CD8-positive, alpha-beta memory T cell (primary cell): ENCODE results near the gene SOWAHA. TPM values are rescaled to one million over a fixed set of nuclear protein-coding genes. Genes with fewer than 3 reads are reported as not detected.

Source experiments
- CTCF ChIA-PET: fragments of 350-600 bp; sonication (Branson Sonifier 250); formaldehyde crosslinking; loops from one replicate; lab custom pipeline; 2021; ENCODE audit warnings: antibody characterized with exemption; lab: Charles Lee
- POLR2A ChIA-PET: fragments of 350-600 bp; sonication (Branson Sonifier 250); formaldehyde crosslinking; loops from one replicate; lab custom pipeline; 2021; ENCODE audit warnings: antibody characterized with exemption; lab: Charles Lee
- DNase-seq, 5 donors: peaks; one replicate each; pipeline versions ENCODE4 v3.0.0 to v3.0.0-alpha.2; 2020 to 2022; ENCODE audit warnings: mixed read lengths in 1 of 5
- H3K27ac ChIP-seq: one replicate; pipeline ENCODE4 v1.7.0; 2013; ENCODE audit warnings: low read depth, mild to moderate bottlenecking, low read length, moderate library complexity
- H3K27me3 ChIP-seq: 2 replicates; pipeline ENCODE4 v1.7.0; 2013; ENCODE audit warnings: low read length, mild to moderate bottlenecking; ENCODE audit not compliant: insufficient read depth, poor library complexity, severe bottlenecking
- H3K36me3 ChIP-seq: 2 replicates; pipeline ENCODE4 v1.7.0; 2013; ENCODE audit warnings: mild to moderate bottlenecking, low read length, moderate library complexity; ENCODE audit not compliant: insufficient read depth
- H3K4me1 ChIP-seq: 2 replicates; pipeline ENCODE4 v1.7.0; 2013; ENCODE audit warnings: mild to moderate bottlenecking, low read length, moderate library complexity; ENCODE audit not compliant: insufficient read depth
- H3K4me3 ChIP-seq: 2 replicates; pipeline ENCODE4 v1.7.0; 2013; ENCODE audit warnings: mild to moderate bottlenecking, low read length
- H3K9me3 ChIP-seq: 2 replicates; pipeline ENCODE4 v1.7.0; 2013; ENCODE audit warnings: mild to moderate bottlenecking, low read length
- H3K27ac Mint-ChIP-seq, 8 donors: one replicate each; pipeline ENCODE4 v1.8.0; 2020 to 2021; ENCODE audit warnings: mixed read lengths in 8 of 8, mild to moderate bottlenecking in 6 of 8, inconsistent platforms in 3 of 8, moderate library complexity in 3 of 8
- H3K27me3 Mint-ChIP-seq, 2 donors: one replicate each; pipeline ENCODE4 v1.8.0; 2020 to 2021; ENCODE audit warnings: mixed read lengths in 2 of 2, mild to moderate bottlenecking in 1 of 2, moderate library complexity in 1 of 2
- H3K36me3 Mint-ChIP-seq, 3 donors: one replicate each; pipeline ENCODE4 v1.8.0; 2020 to 2021; ENCODE audit warnings: mixed read lengths in 3 of 3, inconsistent platforms in 1 of 3, mild to moderate bottlenecking in 1 of 3
- H3K4me1 Mint-ChIP-seq, 3 donors: one replicate each; pipeline ENCODE4 v1.8.0; 2020 to 2021; ENCODE audit warnings: mixed read lengths in 3 of 3, inconsistent platforms in 1 of 3, mild to moderate bottlenecking in 1 of 3
- H3K4me3 Mint-ChIP-seq, 7 donors: one replicate each; pipeline ENCODE4 v1.8.0; 2020 to 2021; ENCODE audit warnings: mixed read lengths in 7 of 7, mild to moderate bottlenecking in 6 of 7, moderate library complexity in 4 of 7, inconsistent platforms in 2 of 7
- H3K9me3 Mint-ChIP-seq, 5 donors: one replicate each; pipeline ENCODE4 v1.8.0; 2020 to 2022; ENCODE audit warnings: mixed read lengths in 5 of 5, mild to moderate bottlenecking in 3 of 5, moderate library complexity in 2 of 5, inconsistent platforms in 1 of 5
- polyA plus RNA-seq: library from polyadenylated mRNA; unstranded; fragments of 300-500 nt; fragmentation: Illumina TruSeq; gene quantifications from one replicate; pipeline ENCODE4 v1.2.3, GENCODE V29; 2021
- total RNA-seq, 2 experiments: library from RNA; stranded (reverse); gene quantifications; one replicate each; pipeline ENCODE4 v1.2.3, GENCODE V29; 2021

Gene SOWAHA
- total and polyA plus RNA-seq, 3 experiments from 2014 or later = 0.07 TPM; not detected in 2

DNA sequence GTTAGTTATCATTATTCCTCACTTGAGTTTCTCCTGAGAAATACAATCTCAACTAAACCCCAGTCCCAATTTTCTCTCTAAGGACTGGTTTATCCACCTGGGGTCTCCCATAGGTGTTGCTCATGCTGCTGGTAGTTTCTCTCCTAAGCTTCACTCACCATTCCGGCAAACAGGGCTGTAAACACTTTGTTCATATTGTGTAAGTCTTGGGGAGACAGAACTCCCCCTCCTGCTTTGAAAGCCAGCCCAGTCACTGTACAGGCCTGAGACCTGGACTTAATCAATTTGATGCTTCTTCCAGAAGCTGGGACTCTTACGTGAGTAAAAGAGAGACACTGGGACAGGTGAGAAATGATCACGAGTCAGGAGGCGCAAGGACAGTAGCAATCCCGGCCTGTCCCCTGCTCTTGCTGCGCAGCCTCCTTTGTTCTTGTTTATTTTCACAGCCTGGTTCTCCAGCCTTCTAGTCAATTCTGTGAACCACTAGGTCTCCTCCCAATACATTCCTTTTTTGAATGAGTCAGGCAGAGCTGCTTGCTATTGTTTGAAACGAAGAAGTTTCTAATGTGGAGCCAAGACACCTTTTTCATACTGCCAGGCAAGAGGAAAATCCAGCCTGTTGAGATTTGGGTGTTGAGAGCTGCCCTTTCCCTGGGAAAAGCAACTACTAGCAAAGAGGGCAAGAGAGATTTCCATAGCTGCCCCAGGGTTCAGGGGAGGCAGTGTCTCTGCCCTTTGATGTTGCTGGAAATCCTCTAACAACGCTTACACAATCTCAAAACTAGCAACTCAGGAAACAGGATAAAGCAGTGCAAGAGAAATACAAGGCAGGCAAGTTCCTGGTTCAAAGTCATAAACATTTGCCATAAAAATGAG lies 26.6 kb downstream of the SOWAHA start:
- no peak overlapping the region for H3K27ac ChIP-seq
- Mint-ChIP-seq H3K4me1 (no peaks in the 10 kb centered on the region), H3K27me3 (no peaks in the 10 kb centered on the region), H3K9me3 (no peaks in the 10 kb centered on the region), H3K27ac (peak overlapping the region in 1 of 8 donors; percentile 58), H3K36me3 (no peaks in the 10 kb centered on the region), H3K4me3 (no peak overlapping the region)
- H3K9me3 ChIP-seq = no peaks in the 10 kb centered on the region
- CTCF ChIA-PET = interaction anchor here (1.2 to 2.1 kb wide), 2 partner anchors 10 to 20 kb away, joined by 4 to 5 read pairs; no protein-coding TSS in a partner anchor
- H3K36me3 ChIP-seq = no peaks in the 10 kb centered on the region
- POLR2A ChIA-PET = no interaction called here
- no peak for DNase-seq
- no peak overlapping the region for H3K4me3 ChIP-seq
- no peaks in the 10 kb centered on the region for H3K4me1 ChIP-seq
- no peaks in the 10 kb centered on the region for H3K27me3 ChIP-seq

DNA sequence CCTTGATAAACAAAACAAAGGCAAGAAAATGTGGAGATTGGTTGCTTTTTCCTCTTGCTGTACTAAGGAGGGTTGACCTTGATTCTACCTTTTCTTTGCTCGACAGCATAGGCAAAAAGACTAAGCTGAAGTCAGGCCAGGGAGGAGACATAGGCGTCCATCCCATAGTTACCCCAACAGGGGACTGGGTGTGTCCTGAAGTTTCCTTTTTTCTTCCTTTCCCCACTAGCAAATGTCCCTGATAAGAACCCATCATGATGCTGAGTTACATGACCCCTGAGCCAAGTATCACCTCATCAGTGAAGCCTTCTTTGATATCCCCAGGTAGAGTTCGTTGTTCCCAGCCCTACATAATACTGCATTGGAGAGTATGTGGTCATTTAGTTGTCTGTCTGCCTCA lies 27.2 kb downstream of the SOWAHA start:
- Histone ChIP-seq H3K4me3 (no peak overlapping the region), H3K27ac (no peak overlapping the region), H3K36me3 (no peaks in the 10 kb centered on the region), H3K4me1 (no peaks in the 10 kb centered on the region), H3K9me3 (no peaks in the 10 kb centered on the region), H3K27me3 (no peaks in the 10 kb centered on the region)
- DNase-seq = no peak
- Mint-ChIP-seq H3K9me3 (no peaks in the 10 kb centered on the region), H3K4me1 (no peaks in the 10 kb centered on the region), H3K27ac (no peak overlapping the region), H3K4me3 (no peak overlapping the region), H3K27me3 (no peaks in the 10 kb centered on the region), H3K36me3 (no peaks in the 10 kb centered on the region)
- ChIA-PET POLR2A (no interaction called here), CTCF (interaction anchor here (2.1 kb wide), 1 partner anchor 20 kb away, joined by 4 read pairs; no protein-coding TSS in a partner anchor)

DNA sequence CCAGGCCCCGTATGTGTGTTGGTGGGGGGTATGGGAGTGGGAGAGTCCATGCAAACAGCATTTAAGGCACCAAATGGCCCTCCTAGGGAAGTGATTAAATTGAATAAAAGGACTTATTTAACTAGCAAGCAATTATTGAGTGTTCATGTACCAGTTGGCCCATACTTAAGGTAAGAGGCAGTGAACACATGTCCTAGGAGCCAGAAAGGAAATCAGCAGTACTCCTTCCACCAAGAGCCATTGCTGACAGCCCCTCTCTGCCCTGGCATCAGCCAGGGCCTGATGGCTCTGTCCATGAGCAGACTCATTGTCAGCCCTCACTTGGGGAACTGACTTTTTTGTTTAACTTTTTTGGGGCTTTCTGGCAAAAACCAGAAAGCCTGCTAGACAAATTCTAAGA lies 27.8 kb downstream of the SOWAHA start:
- Histone ChIP-seq H3K36me3 (no peaks in the 10 kb centered on the region), H3K27ac (no peak overlapping the region), H3K27me3 (no peaks in the 10 kb centered on the region), H3K4me1 (no peaks in the 10 kb centered on the region), H3K9me3 (no peaks in the 10 kb centered on the region), H3K4me3 (no peak overlapping the region)
- Mint-ChIP-seq H3K4me1 (no peaks in the 10 kb centered on the region), H3K27ac (no peak overlapping the region), H3K36me3 (no peaks in the 10 kb centered on the region), H3K9me3 (no peaks in the 10 kb centered on the region), H3K4me3 (no peak overlapping the region), H3K27me3 (no peaks in the 10 kb centered on the region)
- POLR2A ChIA-PET = no interaction called here
- DNase-seq = no peak
- CTCF ChIA-PET = interaction anchor here (2.1 kb wide), 1 partner anchor 21 kb away, joined by 4 read pairs; no protein-coding TSS in a partner anchor

DNA sequence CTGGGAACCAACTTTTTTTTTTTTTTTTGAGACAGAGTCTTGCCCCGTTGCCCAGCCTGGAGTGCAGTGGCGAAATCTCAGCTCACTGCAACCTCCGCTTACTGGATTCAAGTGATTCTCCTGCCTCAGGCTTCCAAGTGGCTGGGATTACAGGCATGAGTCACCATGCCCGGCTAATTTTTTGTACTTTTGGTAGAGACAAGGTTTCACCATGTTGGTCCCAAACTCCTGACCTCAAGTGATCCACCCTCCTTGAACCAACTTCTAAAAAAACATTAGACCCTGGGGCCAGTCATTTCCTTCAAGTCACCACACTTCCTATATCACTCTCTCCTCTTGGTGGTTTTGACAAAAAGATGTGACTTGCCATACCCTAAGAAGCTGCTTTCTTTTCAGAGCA lies 28.2 kb downstream of the SOWAHA start:
- Mint-ChIP-seq H3K9me3 (no peaks in the 10 kb centered on the region), H3K27ac (no peak overlapping the region), H3K4me3 (no peak overlapping the region), H3K36me3 (no peaks in the 10 kb centered on the region), H3K4me1 (no peaks in the 10 kb centered on the region), H3K27me3 (no peaks in the 10 kb centered on the region)
- no peaks in the 10 kb centered on the region for H3K36me3 ChIP-seq
- H3K4me3 ChIP-seq = no peak overlapping the region
- no peaks in the 10 kb centered on the region for H3K9me3 ChIP-seq
- H3K27ac ChIP-seq = no peak overlapping the region
- no peak for DNase-seq
- H3K27me3 ChIP-seq = no peaks in the 10 kb centered on the region
- H3K4me1 ChIP-seq = no peaks in the 10 kb centered on the region
- ChIA-PET POLR2A (no interaction called here), CTCF (interaction anchor here (2.1 kb wide), 1 partner anchor 21 kb away, joined by 4 read pairs; no protein-coding TSS in a partner anchor)

DNA sequence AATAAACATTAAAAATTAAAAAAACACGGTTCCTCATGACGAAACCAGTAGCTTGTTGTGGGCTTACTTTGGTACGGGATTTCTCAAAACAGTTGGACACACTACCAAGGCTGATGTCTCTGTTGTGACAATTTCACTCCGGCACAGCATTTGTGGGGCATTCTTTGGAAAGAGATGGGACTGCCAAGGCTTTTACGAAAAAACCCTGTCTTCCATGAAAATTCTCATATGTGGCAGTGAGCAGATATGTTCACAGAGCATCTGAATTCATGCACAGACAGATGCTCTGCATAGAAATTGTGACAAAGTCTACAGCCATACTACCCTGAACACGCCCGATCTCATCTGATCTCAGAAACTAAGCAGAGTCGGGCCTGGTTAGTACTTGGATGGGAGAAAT lies 35.2 kb downstream of the SOWAHA start:
- Mint-ChIP-seq H3K36me3 (no peaks in the 10 kb centered on the region), H3K4me1 (no peaks in the 10 kb centered on the region), H3K27ac (no peak overlapping the region), H3K4me3 (no peak overlapping the region), H3K27me3 (peaks cover 2 to 3% of the 10 kb centered on the region in 2 donors), H3K9me3 (no peaks in the 10 kb centered on the region)
- CTCF ChIA-PET = no interaction called here
- POLR2A ChIA-PET = no interaction called here
- H3K4me3 ChIP-seq = no peak overlapping the region
- H3K9me3 ChIP-seq = no peaks in the 10 kb centered on the region
- H3K27ac ChIP-seq = no peak overlapping the region
- H3K4me1 ChIP-seq = no peaks in the 10 kb centered on the region
- no peaks in the 10 kb centered on the region for H3K27me3 ChIP-seq
- DNase-seq = no peak
- H3K36me3 ChIP-seq = no peaks in the 10 kb centered on the region

DNA sequence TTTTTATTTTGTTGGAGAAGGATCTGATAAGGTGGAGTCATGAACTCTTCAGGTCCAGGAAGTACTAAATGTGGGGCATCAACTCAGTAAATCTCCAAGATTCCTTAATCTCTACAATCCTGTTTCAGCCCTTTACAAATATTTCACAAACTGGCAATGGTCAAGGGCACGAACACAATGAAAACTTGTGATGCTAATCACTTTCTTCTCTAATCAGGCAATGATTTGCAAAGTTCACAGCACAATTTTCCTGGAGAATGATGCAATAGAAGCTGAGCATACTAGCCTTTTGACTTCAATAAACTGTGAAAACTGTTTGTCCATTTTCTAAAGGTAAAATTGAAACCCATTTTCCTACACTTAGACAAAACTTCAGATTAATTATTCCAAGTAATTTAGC lies 36.2 kb downstream of the SOWAHA start:
- H3K9me3 Mint-ChIP-seq = no peaks in the 10 kb centered on the region
- CTCF ChIA-PET = no interaction called here

DNA sequence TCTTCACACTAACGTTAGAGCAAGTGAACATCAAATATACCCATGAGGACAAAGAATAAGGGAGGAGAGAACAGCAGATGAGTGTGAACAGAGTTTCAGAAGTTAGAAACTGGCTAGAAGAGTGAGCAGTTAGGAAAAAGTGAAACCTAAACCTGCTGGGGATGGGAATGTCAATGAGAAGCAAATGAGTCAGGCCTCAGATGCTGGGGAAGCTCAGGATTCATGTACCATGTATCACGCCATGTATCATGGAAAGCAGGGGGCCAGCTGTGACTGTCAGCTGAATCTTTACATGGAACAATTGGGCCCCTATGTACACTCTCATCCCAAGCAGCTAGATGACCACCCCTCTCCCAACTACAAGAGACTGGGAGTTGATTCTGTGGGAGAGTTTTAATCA lies 37.0 kb downstream of the SOWAHA start:
- H3K36me3 Mint-ChIP-seq = no peaks in the 10 kb centered on the region
- no peaks in the 10 kb centered on the region for H3K9me3 Mint-ChIP-seq
- H3K27me3 Mint-ChIP-seq = peaks cover 2 to 3% of the 10 kb centered on the region in 2 donors
- POLR2A ChIA-PET = no interaction called here
- H3K4me1 Mint-ChIP-seq = no peaks in the 10 kb centered on the region
- no peak overlapping the region for H3K4me3 Mint-ChIP-seq
- Histone ChIP-seq H3K36me3 (no peaks in the 10 kb centered on the region), H3K4me3 (no peak overlapping the region), H3K9me3 (no peaks in the 10 kb centered on the region), H3K27me3 (no peaks in the 10 kb centered on the region), H3K27ac (no peak overlapping the region), H3K4me1 (no peaks in the 10 kb centered on the region)
- CTCF ChIA-PET = no interaction called here
- DNase-seq = no peak
- no peak overlapping the region for H3K27ac Mint-ChIP-seq

More for the DNA sequence above, 36.2 kb downstream of the SOWAHA start:
- Mint-ChIP-seq H3K27me3 (peaks cover 2 to 3% of the 10 kb centered on the region in 2 donors), H3K27ac (no peak overlapping the region), H3K4me3 (no peak overlapping the region), H3K36me3 (no peaks in the 10 kb centered on the region), H3K4me1 (no peaks in the 10 kb centered on the region)
- Histone ChIP-seq H3K27me3 (no peaks in the 10 kb centered on the region), H3K4me3 (no peak overlapping the region), H3K9me3 (no peaks in the 10 kb centered on the region), H3K27ac (no peak overlapping the region), H3K4me1 (no peaks in the 10 kb centered on the region), H3K36me3 (no peaks in the 10 kb centered on the region)
- DNase-seq = no peak
- POLR2A ChIA-PET = no interaction called here

DNA sequence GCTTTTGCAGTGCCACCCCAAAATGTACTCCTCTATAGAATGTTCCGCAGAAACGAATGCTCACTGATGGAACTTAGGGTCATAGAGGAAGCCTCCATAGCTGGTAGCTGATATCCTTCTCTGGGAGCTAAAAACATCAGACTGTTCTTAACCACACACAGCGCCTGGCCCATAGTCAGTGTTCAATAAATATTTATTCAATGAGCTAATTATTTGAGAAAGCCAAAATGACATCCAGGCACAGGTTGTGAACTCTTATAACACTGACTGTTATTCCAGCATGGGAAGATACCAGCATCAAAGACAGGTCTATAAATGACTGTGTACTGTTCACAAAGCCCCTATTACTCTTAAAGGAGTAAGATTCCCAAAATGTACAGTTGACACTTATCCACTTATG lies 40.2 kb downstream of the SOWAHA start:
- Histone ChIP-seq H3K4me1 (no peaks in the 10 kb centered on the region), H3K4me3 (no peak overlapping the region), H3K9me3 (no peaks in the 10 kb centered on the region), H3K27me3 (no peaks in the 10 kb centered on the region), H3K27ac (no peak overlapping the region), H3K36me3 (no peaks in the 10 kb centered on the region)
- no peaks in the 10 kb centered on the region for H3K4me1 Mint-ChIP-seq
- no peak for DNase-seq
- no peak overlapping the region for H3K4me3 Mint-ChIP-seq
- H3K36me3 Mint-ChIP-seq = peaks cover 0 to 4% (median 0%) of the 10 kb centered on the region in 3 donors
- H3K9me3 Mint-ChIP-seq = no peaks in the 10 kb centered on the region
- no peak overlapping the region for H3K27ac Mint-ChIP-seq
- peaks cover 0 to 12% of the 10 kb centered on the region in 2 donors for H3K27me3 Mint-ChIP-seq
- ChIA-PET POLR2A (no interaction called here), CTCF (no interaction called here)
